ENCODE measurements around the gene ATRNL1.
A peak's percentile ranks its signal among the peaks of the same experiment; 100 is the strongest.
"Not testable (repeated sequence)": the region's sequence is repeated elsewhere in the genome, so short reads cannot be mapped to it uniquely, and the experiment has no call there.

ATRNL1 gene

DNA sequence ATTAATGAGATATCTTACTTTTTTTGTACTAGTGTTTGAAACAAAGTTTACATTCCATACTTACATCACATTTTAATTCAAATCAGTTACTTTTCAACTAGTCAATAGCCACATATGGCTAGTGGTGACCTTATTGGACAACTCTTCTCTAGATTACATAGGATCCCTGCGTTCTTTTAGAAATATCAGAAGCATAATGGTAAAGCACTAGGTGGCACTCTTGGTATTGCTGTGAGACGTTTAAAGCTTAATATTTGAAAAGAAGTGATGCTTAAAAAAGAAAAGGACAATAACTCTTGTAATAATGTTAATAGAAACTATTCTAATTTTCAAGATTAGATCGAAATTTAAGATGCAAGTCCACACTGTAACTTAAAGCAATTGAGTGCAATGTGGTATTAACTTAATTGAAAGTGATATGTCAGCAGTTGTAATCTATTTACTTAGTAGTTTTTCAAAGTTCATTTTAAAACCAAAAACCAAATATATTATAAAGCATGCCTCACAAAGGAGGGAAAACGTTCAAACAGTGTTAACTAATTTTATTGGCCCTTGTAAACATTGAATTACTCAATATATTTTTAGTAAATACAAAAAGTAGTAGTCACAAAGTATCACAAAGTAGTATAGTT, 339.1 kb downstream of the ATRNL1 start:
- DNase-seq: peak; percentile 4

DNA sequence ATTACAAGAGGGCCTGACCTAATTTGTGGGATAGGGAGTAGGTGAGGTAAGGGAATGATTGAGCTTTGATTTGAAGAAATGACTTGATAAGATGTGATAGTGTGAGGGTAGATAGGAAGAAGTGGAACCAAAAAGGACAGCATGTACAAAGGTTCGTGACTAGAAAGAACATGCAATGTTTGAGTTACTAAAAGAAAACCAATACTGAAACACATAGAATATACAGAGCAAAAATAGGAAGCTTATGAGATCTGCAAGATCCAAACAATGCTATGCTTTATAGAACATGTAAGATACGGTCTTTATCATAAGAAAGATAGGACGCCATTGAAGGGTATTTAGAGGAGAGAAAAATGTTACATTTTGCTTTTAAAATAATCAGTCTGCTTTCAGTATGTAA, 343.8 kb downstream of the ATRNL1 start:
- DNase-seq: no peak

DNA sequence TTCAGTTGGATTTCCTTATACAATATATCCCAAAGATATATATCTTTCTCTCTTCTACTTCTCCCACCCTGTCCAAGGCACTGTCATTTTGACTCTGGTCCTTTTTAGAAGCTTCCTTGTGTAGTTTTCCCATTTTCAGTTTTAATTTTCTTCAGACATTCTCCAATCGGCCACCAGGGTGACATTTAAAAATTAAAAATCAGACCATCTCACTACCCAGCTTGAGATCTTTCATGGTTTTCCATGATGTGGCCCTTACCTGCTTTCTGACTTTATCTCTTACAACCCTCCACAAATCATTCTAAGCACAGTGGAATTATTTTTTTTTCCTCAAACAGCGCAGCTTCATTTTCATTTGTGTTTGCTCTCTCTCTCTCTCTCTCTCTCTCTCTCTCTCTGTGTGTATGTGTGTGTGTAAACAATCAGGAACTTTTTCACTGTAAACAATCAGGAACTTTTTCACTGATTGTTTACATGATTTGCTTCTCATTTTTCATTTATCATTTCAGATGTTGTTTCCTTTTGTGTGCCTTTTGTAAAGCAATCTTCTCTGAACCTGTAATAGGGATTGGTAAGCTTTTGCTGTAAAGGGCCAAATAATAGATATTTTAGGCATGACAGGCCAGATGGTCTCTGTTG, 348.9 kb downstream of the ATRNL1 start:
- DNase-seq: no peak

DNA sequence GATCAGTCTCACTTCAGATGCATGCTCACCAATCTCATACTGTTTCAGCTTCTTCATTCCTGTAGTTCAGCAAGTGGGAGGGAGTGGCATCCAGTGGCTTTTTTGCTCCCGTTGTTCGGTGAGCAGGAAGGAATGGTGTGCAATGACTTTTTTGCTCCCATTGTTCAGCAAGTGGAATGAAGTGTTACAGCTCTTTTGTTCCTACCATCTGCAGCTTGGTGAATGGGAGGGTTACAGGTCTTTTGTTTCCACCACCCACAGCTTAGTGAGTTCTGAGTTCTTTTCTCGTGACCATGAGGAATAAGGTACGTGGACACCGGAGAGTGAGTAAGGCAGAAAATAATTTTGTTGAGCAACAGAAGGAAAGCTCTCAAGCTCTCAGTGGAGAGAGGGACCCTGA, 363.6 kb downstream of the ATRNL1 start:
- DNase-seq: no peak

DNA sequence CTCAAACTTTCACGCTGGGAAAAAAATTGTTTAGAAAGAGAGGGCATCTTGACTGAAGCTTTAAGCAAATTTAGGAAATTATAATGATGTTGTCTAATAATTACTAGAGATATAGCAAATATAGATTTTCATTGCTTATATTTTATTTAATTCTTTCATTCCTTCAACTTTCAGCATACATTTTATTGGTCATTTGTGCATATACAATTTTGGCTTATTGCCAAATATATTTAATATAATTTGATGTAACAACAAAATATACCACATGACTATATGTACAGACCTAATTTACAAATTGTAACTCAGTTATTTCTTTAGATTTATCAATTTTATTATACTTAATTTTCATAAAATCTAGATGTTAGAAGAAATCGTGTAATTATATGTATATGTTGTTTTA, 390.1 kb downstream of the ATRNL1 start:
- DNase-seq: no peak

DNA sequence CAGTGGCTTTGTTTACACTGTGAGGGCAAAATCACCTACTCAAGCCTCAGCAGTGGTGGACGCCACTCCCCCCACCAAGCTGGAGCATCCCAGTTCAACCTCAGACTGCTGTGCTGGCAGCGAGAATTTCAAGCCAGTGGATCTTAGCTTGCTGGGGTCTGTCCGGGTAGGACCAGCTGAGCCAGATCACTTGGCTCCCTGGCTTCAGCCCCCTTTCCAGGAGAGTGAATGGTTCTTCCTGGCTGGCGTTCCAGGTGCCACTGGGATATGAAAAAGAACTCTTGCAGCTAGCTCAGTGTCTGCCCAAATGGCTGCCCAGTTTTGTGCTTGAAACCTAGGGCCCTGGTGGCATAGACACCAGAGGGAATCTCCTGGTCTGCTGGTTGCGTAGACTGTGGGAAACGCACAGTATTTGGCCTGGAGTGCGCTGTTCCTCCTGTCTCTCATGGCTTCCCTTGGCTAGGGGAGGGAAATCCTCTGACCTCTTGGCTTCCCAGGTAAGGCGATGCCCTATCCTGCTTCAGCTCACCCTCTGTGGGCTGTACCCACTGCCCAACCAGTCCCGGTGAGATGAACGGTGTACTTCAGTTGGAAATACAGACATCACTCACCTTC, 398.5 kb downstream of the ATRNL1 start:
- DNase-seq: no peak

DNA sequence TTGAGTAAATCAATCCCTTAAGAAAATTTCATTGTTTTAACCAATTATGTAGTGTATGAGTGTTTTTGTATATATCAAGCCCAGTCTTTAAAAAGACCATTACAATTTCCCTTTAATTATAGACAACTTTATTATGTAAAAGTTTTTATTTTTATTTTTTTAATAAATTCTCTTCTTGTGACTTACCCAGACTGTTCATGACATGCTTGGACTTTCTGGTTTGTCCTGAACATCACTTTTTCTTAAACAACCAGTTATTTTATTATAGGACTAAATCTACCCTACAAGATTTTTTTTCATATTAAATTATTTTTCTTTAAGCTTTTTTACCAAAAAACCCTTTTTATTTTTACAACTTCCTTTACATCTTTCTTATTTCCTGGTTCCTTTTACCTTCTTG, 410.4 kb downstream of the ATRNL1 start:
- no peak for DNase-seq

DNA sequence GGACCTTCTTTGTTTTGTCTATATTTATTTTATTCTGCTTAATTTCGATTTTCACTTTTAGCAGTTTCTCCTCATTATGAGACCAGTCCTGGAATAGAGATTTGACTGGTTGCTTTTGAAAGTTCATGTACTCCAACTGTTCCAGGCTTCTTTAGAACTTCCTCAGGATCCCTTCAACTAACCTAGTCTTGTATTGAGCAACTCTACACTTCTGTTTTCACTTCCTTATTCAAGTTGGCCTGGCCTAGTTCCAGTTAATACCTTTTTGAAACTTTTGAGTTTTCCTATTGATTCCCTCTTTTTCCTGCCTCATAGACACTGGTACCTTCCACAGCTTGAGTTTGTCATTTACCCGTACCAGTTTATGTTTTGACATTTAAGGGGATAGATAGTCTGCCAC, 421.7 kb downstream of the ATRNL1 start:
- DNase-seq: no peak

DNA sequence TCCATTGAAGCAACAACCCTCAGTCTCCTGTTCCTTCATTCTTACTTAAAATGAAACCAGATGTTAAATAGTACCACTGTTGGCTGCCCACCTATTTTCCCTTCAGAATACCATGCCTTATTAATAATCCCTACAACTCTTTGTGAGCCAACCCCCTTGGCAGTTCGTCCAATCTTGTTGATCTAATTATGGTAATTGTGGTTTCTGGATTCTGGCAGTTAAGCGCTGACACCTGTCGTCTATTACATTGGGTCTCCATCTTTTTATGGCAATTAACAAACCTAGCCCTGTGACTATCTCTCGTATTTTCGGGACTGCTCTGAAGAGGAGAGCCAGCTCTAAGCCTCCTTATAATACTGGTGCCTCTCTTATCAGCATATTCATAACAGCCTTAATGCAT, 432.0 kb downstream of the ATRNL1 start:
- DNase-seq: no peak

DNA sequence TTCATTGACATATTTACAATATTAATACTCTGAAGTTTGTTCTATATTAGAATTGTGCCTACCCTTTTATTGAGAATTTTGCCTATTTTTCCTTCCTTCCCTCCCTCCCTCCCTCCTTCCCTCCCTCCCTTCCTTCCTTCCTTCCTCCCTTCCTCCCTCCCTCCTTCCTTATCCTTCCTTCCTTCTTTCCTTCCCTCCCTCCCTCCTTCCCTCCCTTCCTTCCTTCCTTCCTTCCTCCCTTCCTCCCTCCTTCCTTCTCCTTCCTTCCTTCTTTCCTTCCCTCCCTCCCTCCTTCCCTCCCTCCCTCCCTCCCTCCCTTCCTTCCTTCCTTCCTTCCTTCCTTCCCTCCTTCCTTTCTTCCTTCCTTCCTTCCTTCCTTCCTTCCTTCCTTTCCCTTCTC, 434.5 kb downstream of the ATRNL1 start:
- not testable (repeated sequence) for DNase-seq

DNA sequence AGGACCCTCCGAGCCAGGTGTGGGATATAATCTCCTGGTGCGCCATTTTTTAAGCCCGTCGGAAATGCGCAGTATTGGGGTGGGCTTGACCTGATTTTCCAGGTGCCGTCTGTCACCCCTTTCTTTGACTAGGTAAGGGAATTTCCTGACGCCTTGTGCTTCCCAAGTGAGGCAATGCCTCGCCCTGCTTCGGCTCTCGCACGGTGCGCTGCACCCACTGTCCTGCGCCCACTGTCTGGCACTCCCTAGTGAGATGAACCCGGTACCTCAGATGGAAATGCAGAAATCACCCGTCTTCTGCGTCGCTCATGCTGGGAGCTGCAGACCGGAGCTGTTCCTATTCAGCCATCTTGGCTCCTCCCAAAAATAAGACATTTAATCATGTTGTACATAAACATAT, 443.2 kb downstream of the ATRNL1 start:
- DNase-seq: not testable (repeated sequence)

DNA sequence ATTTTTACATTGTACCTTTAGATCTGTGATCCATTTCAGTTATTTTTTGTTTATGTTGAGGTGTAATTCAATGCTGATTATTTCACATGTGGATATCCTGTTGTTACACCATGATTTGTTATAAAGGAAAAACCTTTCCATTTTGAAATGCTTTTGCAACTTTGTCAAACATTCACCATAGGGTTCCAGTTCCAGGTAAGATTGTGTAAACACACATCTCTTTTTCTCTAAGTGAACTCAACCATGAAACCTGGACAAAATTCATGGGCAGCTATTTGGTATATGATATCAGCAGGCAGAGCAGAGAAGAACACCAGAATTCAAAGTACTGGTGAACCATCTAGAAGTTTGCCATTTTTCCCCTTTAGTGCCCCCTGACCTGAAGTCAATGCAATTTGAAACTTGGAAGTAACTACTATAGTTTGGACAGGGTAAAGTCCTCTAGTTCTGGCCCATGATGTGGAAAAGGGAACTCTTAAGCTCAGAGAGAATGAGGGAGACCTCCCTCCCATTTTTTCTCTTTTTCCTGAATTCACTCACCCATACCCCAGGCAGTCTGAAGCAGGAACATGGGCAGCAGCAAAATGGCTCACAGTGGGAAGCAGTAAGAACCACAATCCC, 446.1 kb downstream of the ATRNL1 start:
- no peak for DNase-seq

DNA sequence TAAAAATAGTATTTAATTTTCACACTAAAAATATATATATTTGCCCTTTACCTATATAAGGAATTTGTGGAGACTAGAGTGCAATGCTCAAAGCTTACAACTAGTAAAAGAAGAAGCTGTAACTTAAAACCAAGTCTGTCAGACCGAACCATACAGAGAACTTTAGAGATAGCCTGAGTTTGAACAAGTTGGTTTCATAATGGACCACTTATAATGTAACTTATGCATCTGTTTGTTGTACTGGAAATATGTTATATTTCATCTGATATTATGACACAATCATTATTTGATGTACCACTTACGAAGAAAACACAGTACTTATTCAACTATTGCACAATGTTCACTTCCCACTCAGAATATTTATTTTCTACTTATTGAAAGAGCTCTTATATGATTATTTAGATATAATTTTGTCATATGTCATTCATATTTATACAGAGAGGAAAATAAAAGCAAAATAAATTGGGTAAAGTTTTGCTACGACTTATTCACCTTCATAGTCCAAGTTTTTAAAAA, 462.8 kb downstream of the ATRNL1 start:
- no peak for DNase-seq

DNA sequence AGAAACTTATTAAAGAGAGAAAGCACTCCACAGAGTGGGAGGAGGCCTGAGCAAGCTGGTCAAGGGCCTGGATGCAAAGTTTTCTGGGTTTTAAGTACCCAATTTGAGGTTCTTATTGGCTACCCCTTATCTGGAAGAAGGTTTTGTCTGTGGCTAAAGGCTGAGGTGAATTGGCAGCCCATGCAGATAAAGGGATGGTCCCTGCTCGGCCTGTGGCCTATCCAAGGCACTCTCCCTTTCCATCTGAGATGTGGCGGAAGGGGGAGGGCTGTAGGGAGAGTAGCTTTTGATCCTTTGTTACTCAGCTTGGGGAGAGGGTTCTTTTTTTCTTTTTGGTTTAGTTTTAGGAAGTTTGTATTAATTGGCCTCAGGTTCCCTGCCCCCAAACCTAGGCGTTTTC, 465.1 kb downstream of the ATRNL1 start:
- DNase-seq: no peak

DNA sequence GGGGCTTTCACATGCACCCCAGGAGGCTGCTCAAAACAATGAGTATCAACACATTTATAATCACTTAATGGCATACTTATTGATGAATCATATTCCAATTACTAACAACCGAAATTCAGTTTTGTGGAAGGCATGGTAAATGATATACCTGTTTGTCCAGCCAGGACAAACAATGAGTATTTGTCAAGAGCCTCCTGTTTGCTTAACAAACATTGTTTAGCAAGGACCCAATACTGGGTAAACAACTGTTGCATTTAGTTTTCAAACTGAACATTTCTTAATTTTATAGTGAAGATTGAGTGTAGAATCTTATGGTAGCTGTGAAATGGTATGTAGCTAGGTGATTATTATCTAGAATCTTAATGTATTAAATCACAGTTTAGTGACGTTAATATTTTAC, 473.7 kb downstream of the ATRNL1 start:
- DNase-seq: no peak

DNA sequence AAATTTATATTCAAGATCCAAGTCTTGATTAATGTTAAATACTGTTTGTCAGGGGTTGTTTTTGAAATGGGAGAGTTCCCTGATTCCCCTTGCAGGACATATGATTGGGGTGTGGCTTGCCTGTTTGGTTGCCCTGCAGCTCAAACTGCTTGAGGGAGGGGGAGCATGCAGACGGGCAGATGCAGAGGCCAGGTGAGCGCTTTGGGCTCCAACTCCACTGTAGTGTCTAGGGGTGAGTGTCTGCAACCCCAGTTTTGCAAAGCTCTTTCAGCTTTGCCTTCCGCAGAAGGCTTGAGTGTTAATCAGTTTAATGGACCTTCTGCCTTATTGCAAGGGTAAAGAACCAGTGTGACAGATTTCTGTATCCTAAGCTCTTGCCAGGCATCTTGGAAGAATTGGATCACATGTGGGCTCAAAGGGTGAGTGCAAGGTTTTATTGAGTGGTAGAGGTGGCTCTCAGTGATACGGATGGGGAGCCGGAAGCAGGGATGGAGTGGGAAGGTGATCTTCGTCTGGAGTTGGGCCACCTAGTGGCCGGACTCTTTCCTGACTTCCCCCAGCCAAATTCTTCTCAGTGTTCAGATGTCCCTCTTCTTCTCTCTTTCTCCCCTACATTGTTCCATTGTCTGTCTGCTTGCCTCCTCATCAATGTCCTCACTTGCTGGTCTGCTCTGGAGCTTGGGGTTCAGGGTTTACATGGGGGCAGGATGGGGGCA, 479.7 kb downstream of the ATRNL1 start:
- no peak for DNase-seq

DNA sequence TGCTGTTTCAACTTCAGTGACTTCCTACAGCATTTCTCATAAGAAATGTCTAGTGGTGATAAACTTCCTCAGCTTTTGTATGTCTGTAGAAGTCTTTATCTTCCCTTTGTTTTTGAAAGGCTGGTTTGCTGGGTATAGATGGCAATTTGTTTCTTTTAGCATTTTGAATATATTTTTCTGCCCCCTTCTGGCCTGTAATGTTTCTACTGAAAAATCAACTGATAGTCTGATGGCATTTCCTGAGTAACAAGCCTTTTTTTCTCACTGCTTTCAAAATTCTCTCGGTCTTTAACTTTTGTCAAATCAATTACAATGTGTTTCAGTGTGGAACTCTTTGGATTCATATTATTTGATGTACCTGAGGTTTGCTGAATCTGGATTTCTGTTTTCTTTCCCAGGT, 487.1 kb downstream of the ATRNL1 start:
- DNase-seq: no peak

DNA sequence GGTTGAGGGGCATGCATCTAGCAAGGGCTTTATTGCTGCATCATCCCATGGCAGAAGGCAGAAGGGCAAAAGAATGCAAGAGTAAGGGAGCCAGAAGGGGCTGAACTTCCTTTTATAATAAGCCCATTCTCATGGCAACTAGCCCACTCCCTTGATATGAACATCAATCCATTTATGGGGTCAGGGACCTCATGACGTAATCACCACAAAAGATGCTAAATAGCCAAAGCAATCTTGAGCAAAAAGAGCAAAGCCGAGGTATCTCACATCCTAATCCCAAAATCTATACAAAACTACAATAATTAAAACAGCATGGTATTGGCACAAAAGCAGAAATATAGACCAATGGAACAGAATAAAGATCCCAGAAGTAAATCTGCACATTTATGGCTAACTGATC, 499.9 kb downstream of the ATRNL1 start:
- no peak for DNase-seq

DNA sequence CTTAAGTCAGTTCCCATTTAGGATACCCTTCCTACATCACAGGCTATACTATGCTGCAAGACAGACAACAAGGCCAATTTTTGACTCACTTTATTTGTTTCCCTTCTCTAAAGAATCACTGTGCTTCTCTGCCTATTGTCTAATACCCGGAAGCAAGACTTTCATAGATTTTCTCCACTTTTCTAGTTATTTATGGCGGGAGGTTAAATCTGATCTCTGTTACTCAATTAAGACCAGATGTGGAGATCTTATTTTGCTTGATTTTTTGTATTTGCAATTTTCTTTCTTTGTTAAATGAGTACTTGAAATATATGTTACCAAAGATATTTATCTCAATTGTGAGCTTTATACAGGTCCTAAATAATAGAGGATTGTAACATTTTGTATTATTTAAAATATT, 511.5 kb downstream of the ATRNL1 start:
- DNase-seq: no peak

DNA sequence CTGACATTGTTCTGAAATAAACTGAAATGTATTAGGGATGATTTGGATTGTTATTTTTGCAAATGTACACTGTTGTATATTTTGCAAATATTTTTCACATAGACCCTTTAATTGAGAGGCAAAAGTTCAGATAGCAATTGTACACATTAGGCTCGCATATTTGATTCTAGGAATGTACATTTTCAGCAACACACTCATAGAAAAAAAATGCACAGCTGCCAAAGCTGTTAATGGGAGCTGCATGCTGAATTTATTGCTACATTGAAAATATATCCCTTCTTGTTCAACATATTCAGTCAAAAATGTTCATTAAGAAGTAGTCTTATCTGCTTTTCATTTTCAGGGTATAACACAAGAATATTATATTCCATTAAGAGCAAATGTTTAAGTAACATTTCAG, 512.9 kb downstream of the ATRNL1 start:
- no peak for DNase-seq

DNA sequence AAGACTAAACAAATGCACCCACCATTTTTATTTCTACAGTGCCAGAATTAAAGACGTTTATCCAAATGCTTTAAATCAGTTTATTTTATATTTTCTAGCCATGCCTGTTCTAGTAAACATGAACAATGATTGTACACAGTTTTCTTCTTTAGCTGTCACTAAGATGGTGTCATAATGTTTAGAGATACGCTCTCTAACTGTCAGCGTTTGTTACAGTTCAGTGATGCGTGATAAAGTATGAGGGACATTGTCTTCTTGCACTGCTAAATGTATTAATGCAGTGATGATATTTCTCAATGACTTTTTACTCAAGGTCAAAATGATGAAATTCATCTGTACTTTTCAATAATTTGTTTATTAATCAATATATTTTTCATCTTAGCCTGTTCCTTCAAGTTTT, 513.6 kb downstream of the ATRNL1 start:
- DNase-seq: no peak

DNA sequence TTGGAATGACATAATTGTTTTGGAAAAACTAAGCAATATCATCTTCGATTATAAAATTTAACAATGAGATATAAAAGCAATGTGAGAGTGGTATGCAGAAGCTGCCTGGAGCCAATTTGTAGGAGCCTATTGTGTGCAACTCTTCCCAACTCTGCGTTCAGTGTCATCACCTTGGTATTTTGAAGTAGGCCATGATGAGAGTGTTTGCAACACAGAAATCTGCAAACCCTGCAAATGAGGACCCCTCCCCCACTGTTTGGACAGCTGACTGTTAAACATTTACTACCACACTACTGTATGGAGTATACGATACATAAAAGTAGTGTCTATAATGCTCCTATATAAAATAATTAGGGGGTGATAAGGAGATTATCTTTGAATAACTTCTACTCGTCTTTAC, 531.3 kb downstream of the ATRNL1 start:
- DNase-seq: no peak

DNA sequence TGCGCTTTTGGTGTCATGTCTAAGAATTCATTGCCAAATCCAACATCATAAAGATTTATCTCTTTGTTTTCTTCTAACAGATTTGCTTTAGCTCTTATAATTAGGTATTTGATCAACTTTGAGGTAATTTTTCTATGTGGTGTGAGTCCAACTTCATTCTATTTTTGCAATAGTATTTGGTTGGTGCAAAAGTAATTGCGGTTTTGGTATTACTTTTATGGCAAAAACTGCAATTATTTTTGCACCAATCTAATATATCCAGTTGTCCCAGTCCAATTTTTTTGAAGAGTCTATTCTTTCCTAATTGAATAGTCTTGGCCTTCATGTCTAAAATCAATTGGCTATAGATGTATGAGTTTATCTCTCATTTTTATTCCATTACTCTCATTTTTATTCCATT, 535.5 kb downstream of the ATRNL1 start:
- DNase-seq: no peak

Data from NCI-H2227 treated with DMSO at 0.1 percent for 48 hours (cell line).